SK-N-MC (cell line): ENCODE data around the gene LELP1.

Source experiments
- EZH2 ChIP-seq: fragments of 200-600 bp; sonication (generic); IDR thresholded peaks from one replicate; pipeline ENCODE4 v1.6.1; 2017; ENCODE audit warnings: antibody characterized with exemption
- POLR2AphosphoS5 ChIP-seq: IDR thresholded peaks from 2 replicates; pipeline ENCODE4 v1.6.1; 2012; ENCODE audit warnings: mild to moderate bottlenecking, low read depth, low read length, borderline replicate concordance

DNA sequence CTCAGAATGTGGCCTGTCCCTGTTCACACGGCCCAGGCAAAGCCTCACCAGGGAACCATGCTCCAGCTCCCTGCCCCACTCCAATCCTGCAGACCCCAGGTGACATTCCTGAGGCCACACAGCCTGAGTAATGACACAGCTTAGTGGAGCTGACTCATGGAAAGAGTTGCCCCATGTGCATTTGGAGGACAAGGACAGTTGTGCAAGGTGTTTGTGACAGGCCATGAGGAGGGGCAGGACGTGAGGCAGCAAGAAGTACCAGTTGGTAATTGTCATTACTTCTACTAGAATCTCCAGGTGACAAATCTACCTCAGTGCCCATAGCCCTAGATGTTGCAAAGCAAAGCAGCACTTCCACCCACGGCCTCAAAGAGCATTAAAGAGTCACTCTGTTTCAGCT, 29.3 kb downstream of the LELP1 start:
- TF ChIP-seq POLR2AphosphoS5 (no peak), EZH2 (no peak)
